B cell (primary cell): ENCODE data around the gene PARVB. TPM values are rescaled to one million over a fixed set of nuclear protein-coding genes. Genes with fewer than 3 reads are reported as not detected.

Experiments used
- ATAC-seq: fragments of 200-7000 bp; cut with Tn5 transposase; one replicate; pipeline ENCODE4 v1.10.0; 2021; ENCODE audit warnings: low read depth, mild to moderate bottlenecking, moderate number of reproducible peaks, moderate library complexity
- CTCF ChIA-PET: fragments of 350-600 bp; sonication (Branson Sonifier 250); formaldehyde crosslinking; loops from one replicate; lab custom pipeline; 2021; ENCODE audit warnings: antibody characterized with exemption, inconsistent platforms; lab: Charles Lee
- POLR2A ChIA-PET: fragments of 350-600 bp; sonication (Branson Sonifier 250); formaldehyde crosslinking; loops from one replicate; lab custom pipeline; 2021; ENCODE audit warnings: antibody characterized with exemption; lab: Charles Lee
- DNase-seq: peaks from one replicate; pipeline ENCODE4 v3.0.0; 2013
- H2AFZ ChIP-seq: 2 replicates; pipeline ENCODE4 v1.6.1; 2012; ENCODE audit warnings: mild to moderate bottlenecking, low read depth, low read length; ENCODE audit not compliant: insufficient read depth, poor library complexity, severe bottlenecking
- H3K27ac ChIP-seq, 2 donors: 1 replicate in 1 of 2; 2 replicates in 1 of 2; pipeline ENCODE4 v1.5.1; 2012 to 2013; ENCODE audit warnings: low read length in 2 of 2, mild to moderate bottlenecking in 2 of 2, moderate library complexity in 1 of 2
- H3K27me3 ChIP-seq, 4 experiments: fragments of 200-600 bp in 1 of 4; sonication (generic) in 1 of 4; replicated peaks in 1 of 4; 1 replicate in 2 of 4; 2 replicates in 2 of 4; pipeline versions ENCODE4 v1.6.1 to v1.7.0; 2013 to 2016; ENCODE audit warnings: low read length in 3 of 4, mild to moderate bottlenecking in 2 of 4, mixed read lengths in 1 of 4, moderate library complexity in 1 of 4; ENCODE audit not compliant: insufficient read depth in 4 of 4, control insufficient read depth in 3 of 4; ENCODE audit errors: control extremely low read depth in 1 of 4
- H3K36me3 ChIP-seq, 2 experiments: replicated peaks in 1 of 2; 1 replicate in 1 of 2; 2 replicates in 1 of 2; pipeline versions ENCODE4 v1.6.1 to v1.7.1; 2013; ENCODE audit warnings: low read length in 1 of 2; ENCODE audit not compliant: insufficient read depth in 2 of 2, control insufficient read depth in 1 of 2; ENCODE audit errors: control extremely low read depth in 1 of 2, extremely low read depth in 1 of 2
- H3K4me1 ChIP-seq, 2 donors: fragments of 200-600 bp in 1 of 2; sonication (generic) in 1 of 2; 1 replicate in 1 of 2; 2 replicates in 1 of 2; pipeline versions ENCODE4 v1.5.1 to v1.6.1; 2013 to 2017; ENCODE audit warnings: low read length in 2 of 2; ENCODE audit not compliant: control insufficient read depth in 2 of 2, insufficient read depth in 2 of 2
- H3K4me2 ChIP-seq: replicated peaks from 2 replicates; pipeline ENCODE3; 2012; ENCODE audit warnings: mild to moderate bottlenecking, low read depth, low read length; ENCODE audit not compliant: poor library complexity, severe bottlenecking
- H3K4me3 ChIP-seq, 5 experiments: fragments of 200-600 bp in 1 of 5; sonication (generic) in 1 of 5; 1 replicate in 3 of 5; 2 replicates in 2 of 5; pipeline versions ENCODE4 v1.5.1 to v1.7.0; 2011 to 2016; ENCODE audit warnings: low read length in 4 of 5, mild to moderate bottlenecking in 4 of 5, low read depth in 2 of 5, control low read depth in 1 of 5, moderate library complexity in 1 of 5; ENCODE audit not compliant: insufficient read depth in 1 of 5; ENCODE audit errors: control extremely low read depth in 1 of 5, extremely low read depth in 1 of 5
- H3K79me2 ChIP-seq: fragments of 200-600 bp; sonication (generic); one replicate; pipeline ENCODE4 v1.6.0; 2016; ENCODE audit warnings: low read length; ENCODE audit not compliant: control insufficient read depth, insufficient read depth
- H3K9ac ChIP-seq: fragments of 200-600 bp; sonication (generic); 2 replicates; pipeline ENCODE4 v1.6.1; 2017; ENCODE audit warnings: mild to moderate bottlenecking, low read length, moderate library complexity
- H3K9me3 ChIP-seq, 3 donors: one replicate each; pipeline versions ENCODE4 v1.6.1 to v1.7.1; 2013; ENCODE audit warnings: low read length in 2 of 3; ENCODE audit not compliant: control insufficient read depth in 2 of 3, insufficient read depth in 1 of 3; ENCODE audit errors: control extremely low read depth in 1 of 3
- H4K20me1 ChIP-seq: 2 replicates; pipeline ENCODE4 v1.6.0; 2012; ENCODE audit warnings: mild to moderate bottlenecking, low read length; ENCODE audit not compliant: insufficient read depth, control insufficient read depth, poor library complexity, severe bottlenecking
- H3K27ac Mint-ChIP-seq: one replicate; pipeline ENCODE4 v1.8.0; 2021; ENCODE audit warnings: mixed read lengths
- H3K27me3 Mint-ChIP-seq: one replicate; pipeline ENCODE4 v1.8.0; 2021; ENCODE audit warnings: mixed read lengths
- H3K4me1 Mint-ChIP-seq: one replicate; pipeline ENCODE4 v1.8.0; 2021; ENCODE audit warnings: mixed read lengths
- H3K4me3 Mint-ChIP-seq: one replicate; pipeline ENCODE4 v1.8.0; 2021; ENCODE audit warnings: mixed read lengths
- H3K9me3 Mint-ChIP-seq: one replicate; pipeline ENCODE4 v1.8.0; 2022; ENCODE audit warnings: mixed read lengths; ENCODE audit not compliant: insufficient read depth
- CTCF ChIP-seq: fragments of 200-600 bp; IDR thresholded peaks from one replicate; pipeline ENCODE4 v1.8.0; 2022; ENCODE audit warnings: antibody characterized with exemption, mild to moderate bottlenecking
- EZH2 ChIP-seq: IDR thresholded peaks from 2 replicates; pipeline ENCODE4 v1.6.1; 2012; ENCODE audit warnings: borderline replicate concordance, low read depth, mild to moderate bottlenecking, moderate library complexity, low read length; ENCODE audit not compliant: insufficient read depth, poor library complexity, severe bottlenecking
- WGBS: methylation state at CpG from one replicate; pipeline ENCODE4 v1.1.5; 2013; ENCODE audit warnings: missing lambda C conversion rate; ENCODE audit not compliant: insufficient coverage; 5-methylcytosine and 5-hydroxymethylcytosine counted together
- intact Hi-C: fragments of 100-400 bp; cut with micrococcal nuclease; formaldehyde crosslinking; loops from one replicate; pipeline ENCODE4 v1.10.0; 2022
- polyA plus RNA-seq: library from polyadenylated mRNA; depleted of rRNA; stranded (reverse); fragments of >200 nt; gene quantifications from 2 replicates; pipeline ENCODE4 v1.2.3, GENCODE V29; 2012
- total RNA-seq, 2 donors: library from RNA; stranded (reverse); fragments of 120-200 nt in 1 of 2; gene quantifications; 1 replicate in 1 of 2; 2 replicates in 1 of 2; pipeline versions ENCODE4 v1.2.3 to v1.2.4, GENCODE V29; 2013 to 2022

PARVB gene
- total and polyA plus RNA-seq, 2 donors (not counting 1 experiment from before 2014, with no cell fraction given), result 48.0 to 49.4 TPM

DNA sequence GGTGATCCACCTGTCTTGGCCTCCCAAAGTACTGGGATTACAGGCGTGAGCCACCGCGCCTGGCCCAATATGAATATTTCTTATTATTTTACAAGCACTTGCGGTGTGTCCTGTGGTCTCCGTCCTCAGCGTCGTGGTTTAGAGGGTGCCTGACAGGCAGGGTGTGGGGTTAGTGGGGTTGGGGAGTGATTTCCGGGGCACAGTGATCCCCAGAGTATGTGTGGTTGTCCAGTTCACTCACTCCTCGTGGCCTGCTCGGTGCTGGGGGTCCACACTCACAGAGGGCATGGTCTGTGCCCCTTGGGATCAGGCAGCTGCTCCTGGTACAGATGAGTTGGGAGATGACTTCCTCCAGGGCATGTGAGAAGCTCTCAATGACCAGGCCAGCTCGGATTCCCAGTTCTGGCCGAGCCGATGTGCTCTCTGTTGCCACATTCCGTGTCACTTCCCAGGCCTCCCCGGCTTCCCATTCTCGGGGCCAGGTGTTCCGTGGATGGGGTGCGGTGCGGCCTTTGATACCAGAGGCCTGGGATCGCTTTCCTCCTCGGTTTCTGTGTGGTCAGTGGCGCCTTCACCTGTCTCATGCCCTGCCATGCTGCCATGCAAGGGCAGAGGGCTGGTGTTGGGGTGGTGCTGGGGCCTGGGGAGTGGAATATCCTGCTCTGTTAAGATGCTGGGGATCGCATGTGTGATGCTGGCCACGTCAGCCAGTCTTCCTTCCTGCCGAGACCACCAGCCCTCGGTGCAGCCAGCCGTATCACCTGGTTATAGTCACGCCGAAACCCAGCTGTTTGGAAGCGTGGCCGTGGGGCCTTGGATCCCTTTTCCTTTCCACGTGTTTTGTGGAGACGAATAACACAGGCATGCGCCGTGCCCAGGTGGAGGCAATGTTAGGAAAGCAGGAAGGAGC lies 39.6 kb downstream of the PARVB start:
- Histone ChIP-seq H3K79me2 (peaks cover 86% of the 10 kb centered on the region), H3K27me3 (no peaks in the 10 kb centered on the region), H2AFZ (no peak overlapping the region), H3K4me2 (peak overlapping the region; percentile 58), H3K27ac (no peak overlapping the region), H3K9ac (no peak overlapping the region), H3K4me1 (peaks cover 39 to 40% of the 10 kb centered on the region in 2 donors), H3K4me3 (no peak overlapping the region), H3K36me3 (peaks cover 0 to 2% of the 10 kb centered on the region in 2 experiments), H4K20me1 (peaks cover 21% of the 10 kb centered on the region), H3K9me3 (peaks cover 0 to 16% (median 6%) of the 10 kb centered on the region in 3 donors)
- DNase-seq (peak; percentile 37), ATAC-seq (peak; percentile 18)
- intact Hi-C loops, result no loop called here
- Mint-ChIP-seq H3K4me1 (peaks cover 60% of the 10 kb centered on the region), H3K27me3 (no peaks in the 10 kb centered on the region), H3K9me3 (peaks cover 3% of the 10 kb centered on the region), H3K27ac (peak overlapping the region; percentile 77), H3K4me3 (peak overlapping the region; percentile 72)
- ChIA-PET POLR2A (interaction anchor here (0.9 kb wide), 1 partner anchor 36 kb away, joined by 3 read pairs; no protein-coding TSS in a partner anchor), CTCF (interaction anchor here (1.0 to 2.8 kb wide), 5 partner anchors 16 to 70 kb away, joined by 3 to 18 read pairs (median 9); no protein-coding TSS in a partner anchor)
- TF ChIP-seq CTCF (no peak), EZH2 (no peak)
- 57% methylated on average over 28 of the region's 35 CpGs for WGBS
